Stimulated activated naive CD8-positive, alpha-beta T cell treated with anti-CD3 and anti-CD28 coated beads, Interleukin-15, Interleukin-2, amounts not matched to agents 100 U/mL and 50 U/mL, for 24 hours (primary cell): Measurements from ENCODE around the gene RBMS3.
"Not testable (repeated sequence)": the region's sequence is repeated elsewhere in the genome, so short reads cannot be mapped to it uniquely, and the experiment has no call there.

Source experiments
- ATAC-seq: fragments of 150-1000 bp; cut with Tn5 transposase; one replicate; pipeline ENCODE4 v1.10.0; 2021
- DNase-seq: peaks from one replicate; pipeline ENCODE4 v3.0.0; 2021

Gene RBMS3

GRCh38 chr3:30020380-30020779, 739.5 kb downstream of the RBMS3 start:
- peak; percentile 23 for ATAC-seq
- no peak for DNase-seq

- DNase-seq (no peak), ATAC-seq (no peak)
Measured at GRCh38 chr3:30024466-30024865, 743.6 kb downstream of the RBMS3 start.

- DNase-seq (no peak), ATAC-seq (no peak)
Measured at GRCh38 chr3:30026851-30027250, 746.0 kb downstream of the RBMS3 start.

GRCh38 chr3:30034246-30034991, 753.5 kb downstream of the RBMS3 start:
- ATAC-seq (no peak), DNase-seq (no peak)

GRCh38 chr3:30035935-30036567, 755.2 kb downstream of the RBMS3 start:
- ATAC-seq (no peak), DNase-seq (no peak)

- ATAC-seq: no peak
- DNase-seq: no peak
Measured at GRCh38 chr3:30040126-30040525, 759.3 kb downstream of the RBMS3 start.

GRCh38 chr3:30041481-30041880, 760.6 kb downstream of the RBMS3 start:
- ATAC-seq, DNase-seq: not testable (repeated sequence)

- ATAC-seq: no peak
- peak; percentile 56 for DNase-seq
Measured at GRCh38 chr3:30042274-30042859, 761.5 kb downstream of the RBMS3 start.

GRCh38 chr3:30042916-30043555, 762.2 kb downstream of the RBMS3 start:
- DNase-seq (no peak), ATAC-seq (no peak)

GRCh38 chr3:30044515-30044914, 763.6 kb downstream of the RBMS3 start:
- ATAC-seq (no peak), DNase-seq (no peak)

GRCh38 chr3:30048431-30048830, 767.6 kb downstream of the RBMS3 start:
- DNase-seq (no peak), ATAC-seq (no peak)

- DNase-seq, ATAC-seq: not testable (repeated sequence)
Measured at GRCh38 chr3:30050116-30050515, 769.2 kb downstream of the RBMS3 start.

- DNase-seq (no peak), ATAC-seq (no peak)
Measured at GRCh38 chr3:30059240-30059639, 778.4 kb downstream of the RBMS3 start.
